Neural cell (in vitro differentiated cells): ENCODE data around the gene PDZD4. TPM values are rescaled to one million over a fixed set of nuclear protein-coding genes. Genes with fewer than 3 reads are reported as not detected.

Experiments used
- H2AFZ ChIP-seq: fragments of 200-600, 300-800 bp; sonication (generic), shearing (Covaris generic); 2 replicates; pipeline ENCODE4 v1.6.0; 2014; ENCODE audit warnings: low read depth, mild to moderate bottlenecking, antibody characterized with exemption, low read length, moderate library complexity
- H3F3A ChIP-seq: fragments of 200-600 bp; shearing (Covaris generic); 2 replicates; pipeline ENCODE4 v1.6.1; 2016; ENCODE audit warnings: mild to moderate bottlenecking, moderate library complexity, mixed read lengths, antibody characterized with exemption, low read length; ENCODE audit not compliant: insufficient read depth, poor library complexity, severe bottlenecking
- H3K27ac ChIP-seq: fragments of 200-600, 300-800 bp; sonication (generic), shearing (Covaris generic); 2 replicates; pipeline ENCODE4 v1.5.1; 2014; ENCODE audit warnings: mild to moderate bottlenecking, low read length, moderate library complexity
- H3K27me3 ChIP-seq: fragments of 300-800, 200-600 bp; sonication (generic), shearing (Covaris generic); 2 replicates; pipeline ENCODE4 v1.6.0; 2014; ENCODE audit warnings: mild to moderate bottlenecking, low read depth, low read length, moderate library complexity; ENCODE audit not compliant: insufficient read depth
- H3K36me3 ChIP-seq: fragments of 300-800, 200-600 bp; sonication (generic), shearing (Covaris generic); 2 replicates; pipeline ENCODE4 v1.5.1; 2014; ENCODE audit warnings: mild to moderate bottlenecking, antibody characterized with exemption, low read length, moderate library complexity; ENCODE audit not compliant: insufficient read depth
- H3K4me2 ChIP-seq: fragments of 300-800, 200-600 bp; sonication (generic), shearing (Covaris generic); 2 replicates; pipeline ENCODE4 v1.6.0; 2014; ENCODE audit warnings: mild to moderate bottlenecking, low read length
- H3K4me3 ChIP-seq: fragments of 300-800, 200-600 bp; sonication (generic), shearing (Covaris generic); 2 replicates; pipeline ENCODE4 v1.5.1; 2014; ENCODE audit warnings: mild to moderate bottlenecking, low read length, moderate library complexity
- H3K79me2 ChIP-seq: fragments of 200-600 bp; shearing (Covaris generic); replicated peaks from 2 replicates; pipeline ENCODE4 v1.6.0; 2014; ENCODE audit warnings: mild to moderate bottlenecking, low read length, moderate library complexity; ENCODE audit not compliant: insufficient read depth
- H3K9ac ChIP-seq: fragments of 300-800, 200-600 bp; sonication (generic), shearing (Covaris generic); 2 replicates; pipeline ENCODE4 v1.6.1; 2016; ENCODE audit warnings: mild to moderate bottlenecking, low read length, mixed read lengths
- H3K9me2 ChIP-seq: fragments of 200-600 bp; shearing (Covaris generic); 2 replicates; pipeline ENCODE4 v1.6.1; 2016; ENCODE audit warnings: mild to moderate bottlenecking, low read length, mixed read lengths; ENCODE audit not compliant: insufficient read depth
- H3K9me3 ChIP-seq: fragments of 200-600, 300-800 bp; sonication (generic), shearing (Covaris generic); 2 replicates; pipeline ENCODE4 v1.6.1; 2016; ENCODE audit warnings: mild to moderate bottlenecking, mixed run types, low read length, moderate library complexity, mixed read lengths
- H4K20me1 ChIP-seq: fragments of 200-600 bp; shearing (Covaris generic); 2 replicates; pipeline ENCODE4 v1.6.1; 2016; ENCODE audit warnings: mild to moderate bottlenecking, mixed run types; ENCODE audit not compliant: insufficient read depth
- EP300 ChIP-seq: fragments of 450-650 bp; conservative IDR thresholded peaks from 2 replicates; pipeline ENCODE4 v1.6.1; 2014; ENCODE audit warnings: antibody characterized with exemption, mild to moderate bottlenecking, moderate library complexity; ENCODE audit not compliant: poor library complexity, severe bottlenecking
- EZH2 ChIP-seq: fragments of 200-600, 300-800 bp; shearing (Covaris generic), sonication (generic); IDR thresholded peaks from 2 replicates; pipeline ENCODE4 v1.6.1; 2014; ENCODE audit warnings: antibody characterized with exemption, low read length, borderline replicate concordance, mild to moderate bottlenecking; ENCODE audit not compliant: insufficient read depth, poor library complexity, severe bottlenecking
- MXI1 ChIP-seq: fragments of 450-650 bp; conservative IDR thresholded peaks from 2 replicates; pipeline ENCODE4 v1.6.1; 2014; ENCODE audit warnings: antibody characterized with exemption, mild to moderate bottlenecking; ENCODE audit not compliant: poor library complexity, severe bottlenecking
- RAD21 ChIP-seq: fragments of 450-650 bp; conservative IDR thresholded peaks from 2 replicates; pipeline ENCODE4 v1.6.1; 2014; ENCODE audit warnings: antibody characterized with exemption, mild to moderate bottlenecking, moderate library complexity
- SMC3 ChIP-seq: fragments of 450-650 bp; conservative IDR thresholded peaks from 2 replicates; pipeline ENCODE4 v1.6.1; 2014; ENCODE audit warnings: antibody characterized with exemption, mild to moderate bottlenecking, moderate library complexity; ENCODE audit not compliant: poor library complexity
- TAF1 ChIP-seq: IDR thresholded peaks from 2 replicates; pipeline ENCODE4 v1.6.1; 2012; ENCODE audit warnings: low read depth
- polyA plus RNA-seq: library from polyadenylated mRNA; depleted of rRNA; stranded (reverse); fragments of >200 nt; gene quantifications from 2 replicates; pipeline ENCODE4 v1.2.3, GENCODE V29; 2014
- TF ChIP-seq, protein P1 (sequence below): IDR thresholded peaks from 2 replicates; pipeline ENCODE4 v1.6.1; 2012; ENCODE audit warnings: borderline replicate concordance
- TF ChIP-seq, protein P2 (sequence below): fragments of 450-650 bp; IDR thresholded peaks from 2 replicates; pipeline ENCODE4 v1.5.1; 2014; ENCODE audit warnings: antibody characterized with exemption, mild to moderate bottlenecking, moderate library complexity; ENCODE audit not compliant: poor library complexity, severe bottlenecking

PDZD4 gene
- polyA plus RNA-seq, 1 donor from 2014 or later = 343 TPM

- no peaks in the 10 kb centered on the region for H3K9me3 ChIP-seq
- no peaks in the 10 kb centered on the region for H3K9me2 ChIP-seq
- no peaks in the 10 kb centered on the region for H3K27me3 ChIP-seq
- no peak within 1 kb of the TSS for H3K9ac ChIP-seq
- no peak within 1 kb of the TSS for H3K4me3 ChIP-seq
- TF ChIP-seq EP300 (no peak), EZH2 (no peak), TAF1 (no peak)
- TF ChIP-seq, protein P1, sequence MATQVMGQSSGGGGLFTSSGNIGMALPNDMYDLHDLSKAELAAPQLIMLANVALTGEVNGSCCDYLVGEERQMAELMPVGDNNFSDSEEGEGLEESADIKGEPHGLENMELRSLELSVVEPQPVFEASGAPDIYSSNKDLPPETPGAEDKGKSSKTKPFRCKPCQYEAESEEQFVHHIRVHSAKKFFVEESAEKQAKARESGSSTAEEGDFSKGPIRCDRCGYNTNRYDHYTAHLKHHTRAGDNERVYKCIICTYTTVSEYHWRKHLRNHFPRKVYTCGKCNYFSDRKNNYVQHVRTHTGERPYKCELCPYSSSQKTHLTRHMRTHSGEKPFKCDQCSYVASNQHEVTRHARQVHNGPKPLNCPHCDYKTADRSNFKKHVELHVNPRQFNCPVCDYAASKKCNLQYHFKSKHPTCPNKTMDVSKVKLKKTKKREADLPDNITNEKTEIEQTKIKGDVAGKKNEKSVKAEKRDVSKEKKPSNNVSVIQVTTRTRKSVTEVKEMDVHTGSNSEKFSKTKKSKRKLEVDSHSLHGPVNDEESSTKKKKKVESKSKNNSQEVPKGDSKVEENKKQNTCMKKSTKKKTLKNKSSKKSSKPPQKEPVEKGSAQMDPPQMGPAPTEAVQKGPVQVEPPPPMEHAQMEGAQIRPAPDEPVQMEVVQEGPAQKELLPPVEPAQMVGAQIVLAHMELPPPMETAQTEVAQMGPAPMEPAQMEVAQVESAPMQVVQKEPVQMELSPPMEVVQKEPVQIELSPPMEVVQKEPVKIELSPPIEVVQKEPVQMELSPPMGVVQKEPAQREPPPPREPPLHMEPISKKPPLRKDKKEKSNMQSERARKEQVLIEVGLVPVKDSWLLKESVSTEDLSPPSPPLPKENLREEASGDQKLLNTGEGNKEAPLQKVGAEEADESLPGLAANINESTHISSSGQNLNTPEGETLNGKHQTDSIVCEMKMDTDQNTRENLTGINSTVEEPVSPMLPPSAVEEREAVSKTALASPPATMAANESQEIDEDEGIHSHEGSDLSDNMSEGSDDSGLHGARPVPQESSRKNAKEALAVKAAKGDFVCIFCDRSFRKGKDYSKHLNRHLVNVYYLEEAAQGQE = no peak
- TF ChIP-seq, protein P2, sequence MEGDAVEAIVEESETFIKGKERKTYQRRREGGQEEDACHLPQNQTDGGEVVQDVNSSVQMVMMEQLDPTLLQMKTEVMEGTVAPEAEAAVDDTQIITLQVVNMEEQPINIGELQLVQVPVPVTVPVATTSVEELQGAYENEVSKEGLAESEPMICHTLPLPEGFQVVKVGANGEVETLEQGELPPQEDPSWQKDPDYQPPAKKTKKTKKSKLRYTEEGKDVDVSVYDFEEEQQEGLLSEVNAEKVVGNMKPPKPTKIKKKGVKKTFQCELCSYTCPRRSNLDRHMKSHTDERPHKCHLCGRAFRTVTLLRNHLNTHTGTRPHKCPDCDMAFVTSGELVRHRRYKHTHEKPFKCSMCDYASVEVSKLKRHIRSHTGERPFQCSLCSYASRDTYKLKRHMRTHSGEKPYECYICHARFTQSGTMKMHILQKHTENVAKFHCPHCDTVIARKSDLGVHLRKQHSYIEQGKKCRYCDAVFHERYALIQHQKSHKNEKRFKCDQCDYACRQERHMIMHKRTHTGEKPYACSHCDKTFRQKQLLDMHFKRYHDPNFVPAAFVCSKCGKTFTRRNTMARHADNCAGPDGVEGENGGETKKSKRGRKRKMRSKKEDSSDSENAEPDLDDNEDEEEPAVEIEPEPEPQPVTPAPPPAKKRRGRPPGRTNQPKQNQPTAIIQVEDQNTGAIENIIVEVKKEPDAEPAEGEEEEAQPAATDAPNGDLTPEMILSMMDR = no peak
- no peaks in the 10 kb centered on the region for H3K79me2 ChIP-seq
- H4K20me1 ChIP-seq = no peaks in the 10 kb centered on the region
- H3K27ac ChIP-seq = no peak within 1 kb of the TSS
- H3K4me2 ChIP-seq = no peak within 1 kb of the TSS
- H2AFZ ChIP-seq = no peak within 1 kb of the TSS
- no peaks in the 10 kb centered on the region for H3F3A ChIP-seq
- no peaks in the 10 kb centered on the region for H3K36me3 ChIP-seq
Observed at GRCh38 chrX:153780678-153781427, 49.5 kb downstream of the PDZD4 start, which contains the start of gene SRPK3. Gene SRPK3, plus strand, starts transcription at chrX:153781041. Its CDS starts 46 bp downstream, at chrX:153781087.

GRCh38 chrX:153779891-153780677, 50.3 kb downstream of the PDZD4 start:
- no peaks in the 10 kb centered on the region for H3K27me3 ChIP-seq
- no peak overlapping the region for H3K4me3 ChIP-seq
- no peaks in the 10 kb centered on the region for H4K20me1 ChIP-seq
- H2AFZ ChIP-seq = no peak overlapping the region
- TF ChIP-seq EZH2 (no peak), MXI1 (no peak), RAD21 (no peak), SMC3 (no peak), EP300 (no peak)
- TF ChIP-seq, protein P2 = no peak
- TF ChIP-seq, protein P1 = no peak
- H3K27ac ChIP-seq = no peak overlapping the region
- H3F3A ChIP-seq = no peaks in the 10 kb centered on the region
- no peaks in the 10 kb centered on the region for H3K9me3 ChIP-seq
- H3K9me2 ChIP-seq = no peaks in the 10 kb centered on the region
- H3K36me3 ChIP-seq = no peaks in the 10 kb centered on the region
- no peak overlapping the region for H3K4me2 ChIP-seq
- H3K9ac ChIP-seq = no peak overlapping the region
- H3K79me2 ChIP-seq = no peaks in the 10 kb centered on the region
